Upper lobe of left lung (tissue), 4 donors: ENCODE data around the gene ADGRL3.

Experiments
- POLR2A ChIP-seq, 4 donors: fragments of 450-650 bp; IDR thresholded peaks; one replicate each; pipeline ENCODE4 v1.5.1; 2016 to 2017; ENCODE audit warnings: antibody characterized with exemption in 4 of 4, mild to moderate bottlenecking in 2 of 4
- TF ChIP-seq, protein P1 (sequence below), 6 experiments: fragments of 450-650 bp in 4 of 6; fragments of 200-600 bp in 2 of 6; sonication (generic) in 2 of 6; IDR thresholded peaks; one replicate each; pipeline ENCODE4 v1.5.1; 2016 to 2019; ENCODE audit warnings: antibody characterized with exemption in 6 of 6

GRCh38 chr4:61785761-61786160 is 585.6 kb downstream of the ADGRL3 start:
- no peak for TF ChIP-seq POLR2A (IDR thresholded peaks at IDR 0.05)
- TF ChIP-seq, protein P1, sequence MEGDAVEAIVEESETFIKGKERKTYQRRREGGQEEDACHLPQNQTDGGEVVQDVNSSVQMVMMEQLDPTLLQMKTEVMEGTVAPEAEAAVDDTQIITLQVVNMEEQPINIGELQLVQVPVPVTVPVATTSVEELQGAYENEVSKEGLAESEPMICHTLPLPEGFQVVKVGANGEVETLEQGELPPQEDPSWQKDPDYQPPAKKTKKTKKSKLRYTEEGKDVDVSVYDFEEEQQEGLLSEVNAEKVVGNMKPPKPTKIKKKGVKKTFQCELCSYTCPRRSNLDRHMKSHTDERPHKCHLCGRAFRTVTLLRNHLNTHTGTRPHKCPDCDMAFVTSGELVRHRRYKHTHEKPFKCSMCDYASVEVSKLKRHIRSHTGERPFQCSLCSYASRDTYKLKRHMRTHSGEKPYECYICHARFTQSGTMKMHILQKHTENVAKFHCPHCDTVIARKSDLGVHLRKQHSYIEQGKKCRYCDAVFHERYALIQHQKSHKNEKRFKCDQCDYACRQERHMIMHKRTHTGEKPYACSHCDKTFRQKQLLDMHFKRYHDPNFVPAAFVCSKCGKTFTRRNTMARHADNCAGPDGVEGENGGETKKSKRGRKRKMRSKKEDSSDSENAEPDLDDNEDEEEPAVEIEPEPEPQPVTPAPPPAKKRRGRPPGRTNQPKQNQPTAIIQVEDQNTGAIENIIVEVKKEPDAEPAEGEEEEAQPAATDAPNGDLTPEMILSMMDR (IDR thresholded peaks at IDR 0.05), result no peak
